Lower leg skin (tissue), 4 donors: ENCODE data around the gene ARSB. TPM values are rescaled to one million over a fixed set of nuclear protein-coding genes. Genes with fewer than 3 reads are reported as not detected.
"Not testable (repeated sequence)": the region's sequence is repeated elsewhere in the genome, so short reads cannot be mapped to it uniquely, and the experiment has no call there.

ENCODE experiments used
- DNase-seq, 2 donors: peaks; one replicate each; pipeline ENCODE4 v3.0.0-alpha.2; 2019; ENCODE audit warnings: low spot score in 2 of 2
- H3K4me3 ChIP-seq: fragments of 200-600 bp; sonication (generic); 2 replicates; pipeline ENCODE4 v1.5.1; 2017; ENCODE audit warnings: mild to moderate bottlenecking, low read depth; ENCODE audit not compliant: poor library complexity, severe bottlenecking
- CTCF ChIP-seq, 3 donors: fragments of 450-650 bp; IDR thresholded peaks; one replicate each; pipeline ENCODE4 v1.5.1; 2016; ENCODE audit warnings: antibody characterized with exemption in 3 of 3, mild to moderate bottlenecking in 3 of 3, moderate library complexity in 2 of 3
- POLR2A ChIP-seq, 2 donors: fragments of 450-650 bp; IDR thresholded peaks; one replicate each; pipeline ENCODE4 v1.6.1; 2016 to 2017; ENCODE audit warnings: antibody characterized with exemption in 2 of 2, mild to moderate bottlenecking in 1 of 2, moderate library complexity in 1 of 2
- WGBS, 2 donors: methylation state at CpG; one replicate each; pipeline ENCODE4 v1.1.5; 2018; 5-methylcytosine and 5-hydroxymethylcytosine counted together
- intact Hi-C: fragments of 100-400 bp; cut with DNase I; formaldehyde crosslinking; loops from one replicate; pipeline ENCODE4 v1.15.0; 2023; ENCODE audit warnings: low total_unique reads
- total RNA-seq, 4 donors: library from RNA; depleted of rRNA; stranded (reverse); fragments of >200 nt; gene quantifications; one replicate each; pipeline ENCODE4 v1.1.0, GENCODE V29; 2016

ARSB gene
- total RNA-seq, 4 donors from 2014 or later: 2.0 to 5.5 (median 2.4) TPM

- 31 to 32% methylated on average over 17 of the region's 17 CpGs for WGBS, 2 donors
- TF ChIP-seq CTCF (IDR thresholded peaks at IDR 0.05): no peak
- TF ChIP-seq POLR2A (IDR thresholded peaks at IDR 0.05): no peak
- intact Hi-C loops: no loop called here
- DNase-seq: no peak
- peak overlapping the region; percentile 59 for H3K4me3 ChIP-seq
These were observed 1.3 kb downstream of the ARSB start for GRCh38 chr5:78983601-78984438.

- DNase-seq, intact Hi-C loops, H3K4me3 ChIP-seq: not testable (repeated sequence)
- WGBS, 2 donors: 96 to 97% methylated on average over 9 of the region's 9 CpGs
These were observed 1.9 kb downstream of the ARSB start for GRCh38 chr5:78983194-78983593.

- no peak for TF ChIP-seq CTCF (IDR thresholded peaks at IDR 0.05)
- TF ChIP-seq POLR2A (IDR thresholded peaks at IDR 0.05): no peak
These were observed 5.2 kb downstream of the ARSB start for GRCh38 chr5:78979909-78980308.

GRCh38 chr5:78979117-78979742, 5.9 kb downstream of the ARSB start:
- intact Hi-C loops: no loop called here
- 74 to 75% methylated on average over 7 of the region's 7 CpGs for WGBS, 2 donors
- TF ChIP-seq POLR2A (IDR thresholded peaks at IDR 0.05) (no peak), CTCF (IDR thresholded peaks at IDR 0.05) (no peak)
- DNase-seq: no peak
- H3K4me3 ChIP-seq: no peak overlapping the region

More at GRCh38 chr5:78979909-78980308, 5.2 kb downstream of the ARSB start:
- no peak overlapping the region for H3K4me3 ChIP-seq
- intact Hi-C loops: no loop called here
- DNase-seq: no peak

GRCh38 chr5:78975035-78975434, 10.1 kb downstream of the ARSB start:
- 78 to 85% methylated on average over 8 of the region's 8 CpGs for WGBS, 2 donors
- intact Hi-C loops: no loop called here
- TF ChIP-seq POLR2A (IDR thresholded peaks at IDR 0.05): no peak
- TF ChIP-seq CTCF (IDR thresholded peaks at IDR 0.05): no peak
- no peak for DNase-seq
- H3K4me3 ChIP-seq: no peak overlapping the region

GRCh38 chr5:78974601-78975000, 10.5 kb downstream of the ARSB start:
- no peak for DNase-seq
- WGBS, 2 donors: 83 to 91% methylated on average over 2 of the region's 2 CpGs
- intact Hi-C loops: no loop called here
- no peak overlapping the region for H3K4me3 ChIP-seq
- TF ChIP-seq CTCF (IDR thresholded peaks at IDR 0.05) (no peak), POLR2A (IDR thresholded peaks at IDR 0.05) (no peak)
